ENCODE data around the gene DNAAF1. TPM values are rescaled to one million over a fixed set of nuclear protein-coding genes. Genes with fewer than 3 reads are reported as not detected.
"Not testable (repeated sequence)": the region's sequence is repeated elsewhere in the genome, so short reads cannot be mapped to it uniquely, and the experiment has no call there.

DNAAF1 gene
- total RNA-seq, 1 donor from 2014 or later, result not detected

DNA sequence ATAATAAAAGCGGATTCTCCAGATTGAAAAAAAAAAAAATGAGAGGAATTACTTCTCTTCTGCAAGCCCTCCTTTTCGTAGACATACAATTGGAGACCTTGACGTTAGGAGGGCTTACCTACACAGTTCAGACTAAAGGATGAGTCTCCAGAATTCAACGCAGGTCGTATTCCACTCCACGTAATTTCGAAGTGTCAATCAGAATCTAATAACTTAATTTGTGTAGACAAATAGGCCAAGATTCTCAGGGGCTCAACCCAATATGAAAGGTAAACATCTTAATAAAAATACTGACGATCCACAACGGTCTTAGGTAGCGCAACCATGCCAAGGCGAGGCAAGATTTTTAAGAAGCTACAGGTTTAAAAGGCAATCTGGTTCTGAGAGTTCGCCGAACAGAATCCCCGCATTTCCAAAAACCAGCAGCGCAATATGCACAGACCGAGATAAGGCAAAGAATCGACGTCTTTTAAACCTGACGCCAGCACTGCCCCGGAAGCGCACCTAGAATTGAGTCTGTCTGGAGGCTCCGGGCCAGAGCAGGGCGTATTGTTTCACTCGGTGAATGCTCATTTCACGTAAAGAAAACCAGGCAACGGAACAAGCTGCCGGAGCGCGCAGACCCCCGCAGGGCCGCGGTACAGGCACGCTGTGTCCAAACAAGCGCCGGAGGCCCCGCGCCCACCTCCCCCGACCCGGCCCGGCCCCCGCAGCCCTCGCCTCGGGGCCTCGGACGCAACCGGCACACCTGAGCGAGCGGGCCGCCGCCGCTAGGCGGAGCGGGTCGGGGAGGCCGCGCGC is 29.0 kb upstream of the DNAAF1 start:
- no peak for DNase-seq (ENCODE audit: low read depth)

DNA sequence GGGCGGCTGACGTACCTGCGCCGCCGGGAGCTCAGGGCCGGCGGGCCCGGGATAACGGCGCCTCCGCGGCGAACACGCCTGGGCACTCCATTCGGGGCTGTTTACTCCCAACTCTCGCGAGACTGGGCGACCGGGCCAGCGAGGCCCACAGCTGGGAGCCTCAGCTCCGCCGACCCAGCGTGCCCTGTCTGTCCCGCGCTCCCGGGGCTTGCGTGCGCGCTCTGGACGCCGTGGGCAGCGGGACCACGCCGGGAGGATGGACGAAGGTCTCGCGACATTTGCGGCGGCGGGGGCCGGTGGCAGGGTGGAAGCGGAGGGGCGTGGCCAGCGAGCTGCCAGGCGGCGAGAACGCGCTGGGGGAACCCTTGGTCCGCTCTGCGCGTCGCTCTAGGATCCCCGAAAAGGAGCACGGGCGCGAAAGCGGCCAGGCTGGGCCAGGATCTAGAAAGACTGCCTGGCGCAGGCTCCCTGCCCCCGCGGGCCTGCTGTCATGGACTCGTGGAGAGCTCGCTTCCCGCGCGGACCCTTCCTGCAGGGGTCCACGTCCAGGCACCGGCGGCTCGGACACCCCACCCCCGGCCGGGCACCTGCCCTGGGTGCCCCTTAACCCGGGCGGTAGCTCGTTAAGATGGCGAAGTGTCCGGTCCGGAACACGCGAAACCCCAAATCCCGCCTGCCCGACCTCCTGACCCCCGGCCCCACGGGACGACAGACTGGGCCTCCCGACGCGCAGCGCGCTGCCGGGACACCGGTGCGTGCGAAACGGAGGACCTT is 28.2 kb upstream of the DNAAF1 start, which contains the start of gene MBTPS1:
Gene MBTPS1 (minus strand): TSS at position 223 of the 774 bp plus-strand sequence. CDS start 15,159 bp downstream, outside the sequence.
- TF ChIP-seq, protein P1, sequence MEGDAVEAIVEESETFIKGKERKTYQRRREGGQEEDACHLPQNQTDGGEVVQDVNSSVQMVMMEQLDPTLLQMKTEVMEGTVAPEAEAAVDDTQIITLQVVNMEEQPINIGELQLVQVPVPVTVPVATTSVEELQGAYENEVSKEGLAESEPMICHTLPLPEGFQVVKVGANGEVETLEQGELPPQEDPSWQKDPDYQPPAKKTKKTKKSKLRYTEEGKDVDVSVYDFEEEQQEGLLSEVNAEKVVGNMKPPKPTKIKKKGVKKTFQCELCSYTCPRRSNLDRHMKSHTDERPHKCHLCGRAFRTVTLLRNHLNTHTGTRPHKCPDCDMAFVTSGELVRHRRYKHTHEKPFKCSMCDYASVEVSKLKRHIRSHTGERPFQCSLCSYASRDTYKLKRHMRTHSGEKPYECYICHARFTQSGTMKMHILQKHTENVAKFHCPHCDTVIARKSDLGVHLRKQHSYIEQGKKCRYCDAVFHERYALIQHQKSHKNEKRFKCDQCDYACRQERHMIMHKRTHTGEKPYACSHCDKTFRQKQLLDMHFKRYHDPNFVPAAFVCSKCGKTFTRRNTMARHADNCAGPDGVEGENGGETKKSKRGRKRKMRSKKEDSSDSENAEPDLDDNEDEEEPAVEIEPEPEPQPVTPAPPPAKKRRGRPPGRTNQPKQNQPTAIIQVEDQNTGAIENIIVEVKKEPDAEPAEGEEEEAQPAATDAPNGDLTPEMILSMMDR (conservative IDR thresholded peaks at IDR 0.05; ENCODE audit: low read depth, low read length), result no peak
- peak; percentile 42 for DNase-seq (ENCODE audit: low read depth)
- peak within 1 kb of the TSS; percentile 95 for H3K4me3 ChIP-seq (ENCODE audit: low read depth, low read length)

More for the DNA sequence above, 29.0 kb upstream of the DNAAF1 start:
- TF ChIP-seq, protein P1 (conservative IDR thresholded peaks at IDR 0.05; ENCODE audit: low read depth, low read length), result no peak
- H3K4me3 ChIP-seq (ENCODE audit: low read depth, low read length), result peak overlapping the region; percentile 95

DNA sequence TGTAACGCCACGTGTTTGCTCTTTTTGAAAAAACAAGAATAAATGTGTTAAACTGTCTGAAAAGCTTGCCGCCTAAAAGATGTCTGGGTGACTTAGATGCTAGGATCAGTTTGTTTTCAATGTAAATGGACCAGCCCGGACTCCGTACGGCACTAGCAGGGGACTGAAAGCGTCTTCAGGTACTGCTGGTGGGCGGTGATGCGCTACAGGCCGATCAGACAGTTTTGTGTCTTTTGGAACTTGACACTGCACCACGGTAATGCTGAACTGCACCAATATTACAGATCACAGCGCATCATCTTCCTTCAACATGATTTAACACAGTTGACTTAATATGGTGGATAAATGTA is 27.6 kb upstream of the DNAAF1 start:
- DNase-seq (ENCODE audit: low read depth), result no peak
- peak overlapping the region; percentile 95 for H3K4me3 ChIP-seq (ENCODE audit: low read depth, low read length)
- TF ChIP-seq, protein P1 (conservative IDR thresholded peaks at IDR 0.05; ENCODE audit: low read depth, low read length), result no peak

DNA sequence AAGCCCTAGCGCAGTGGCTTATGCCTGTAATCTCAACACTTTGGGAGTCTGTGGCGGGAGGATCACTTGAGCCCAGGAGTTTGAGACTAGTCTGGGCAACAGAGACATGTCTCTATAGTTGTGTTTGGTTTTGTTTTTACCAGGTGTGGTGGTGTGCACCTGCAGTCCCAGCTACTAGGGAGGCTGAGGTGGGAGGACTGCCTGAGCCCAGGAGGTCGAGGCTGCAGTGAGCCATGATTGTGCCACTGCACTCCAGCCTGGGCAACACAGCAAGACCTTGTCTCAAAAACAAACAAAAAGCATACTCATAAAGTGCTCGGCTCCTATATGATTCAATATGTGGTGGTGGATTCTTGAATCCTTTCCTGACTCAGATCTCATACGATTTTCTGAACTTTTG is 26.8 kb upstream of the DNAAF1 start:
- DNase-seq (ENCODE audit: low read depth); H3K4me3 ChIP-seq (ENCODE audit: low read depth, low read length): not testable (repeated sequence)

DNA sequence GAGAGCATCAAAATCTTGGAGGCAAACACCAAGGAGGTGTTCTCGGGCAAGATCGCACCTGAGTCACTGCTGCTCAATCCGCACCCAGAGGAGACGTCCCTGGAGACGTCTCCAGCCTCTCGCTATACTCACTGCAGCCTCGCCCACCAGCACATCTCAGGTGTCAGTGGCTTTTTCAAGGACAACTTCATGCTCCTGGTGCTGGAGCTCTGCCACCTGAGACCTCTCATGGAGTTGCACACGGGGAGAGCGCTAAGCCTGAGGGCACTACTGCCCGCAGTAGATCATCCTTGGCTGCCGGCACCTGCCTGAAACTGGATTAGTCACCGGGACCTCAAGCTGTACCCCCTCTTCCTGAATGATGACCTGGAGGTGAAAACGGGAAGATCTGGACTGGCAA is 25.7 kb upstream of the DNAAF1 start:
- DNase-seq (ENCODE audit: low read depth), result no peak

DNA sequence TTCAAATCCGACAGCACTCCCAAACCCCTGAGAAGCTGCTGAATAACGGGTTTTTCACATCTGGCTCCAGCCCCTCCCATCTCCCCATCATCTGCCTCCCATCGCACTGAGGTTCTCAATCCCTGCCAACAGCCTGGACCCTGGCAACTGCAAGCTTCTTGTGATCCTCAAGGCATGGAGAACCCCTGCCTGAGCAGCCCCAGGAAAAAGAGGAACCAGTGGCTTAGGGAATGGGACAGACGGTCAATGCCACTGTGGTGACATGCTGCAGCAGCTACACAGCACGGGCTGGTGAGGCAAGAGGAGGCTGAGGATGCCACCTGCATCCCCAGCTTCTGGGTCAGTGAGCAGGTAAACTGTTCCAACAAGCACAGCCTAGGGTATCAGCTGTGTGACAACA is 25.1 kb upstream of the DNAAF1 start:
- no peak for DNase-seq (ENCODE audit: low read depth)
- TF ChIP-seq, protein P1 (conservative IDR thresholded peaks at IDR 0.05; ENCODE audit: low read depth, low read length), result no peak
- no peak overlapping the region for H3K4me3 ChIP-seq (ENCODE audit: low read depth, low read length)

More for the DNA sequence above, 25.7 kb upstream of the DNAAF1 start:
- no peak overlapping the region for H3K4me3 ChIP-seq (ENCODE audit: low read depth, low read length)
- TF ChIP-seq, protein P1 (conservative IDR thresholded peaks at IDR 0.05; ENCODE audit: low read depth, low read length), result no peak

DNA sequence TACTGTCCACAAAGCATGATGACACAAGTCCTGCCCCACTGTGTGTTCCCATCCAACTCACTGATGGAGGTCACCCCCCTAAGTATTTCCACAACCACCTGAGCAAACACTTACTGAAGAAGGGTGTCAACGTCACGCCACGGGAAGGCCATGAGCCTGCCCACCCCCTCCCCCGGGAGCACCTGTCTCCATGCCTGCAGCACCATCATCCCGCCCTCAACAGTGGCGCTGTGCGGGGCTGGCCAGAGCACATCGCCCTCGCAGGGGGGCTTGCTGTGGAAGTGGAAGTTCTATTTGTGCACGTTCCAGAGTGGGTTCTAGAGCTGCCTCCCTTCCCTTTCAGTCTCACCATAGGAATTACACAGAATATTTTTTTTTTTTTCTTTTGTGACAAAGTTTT is 24.1 kb upstream of the DNAAF1 start:
- TF ChIP-seq, protein P1 (conservative IDR thresholded peaks at IDR 0.05; ENCODE audit: low read depth, low read length), result no peak
- DNase-seq (ENCODE audit: low read depth), result no peak

More for the DNA sequence above, 24.1 kb upstream of the DNAAF1 start:
- H3K4me3 ChIP-seq (ENCODE audit: low read depth, low read length), result no peak overlapping the region
